Cardiac fibroblast (primary cell): ENCODE data around the gene FTHL17.

ENCODE experiments used
- DNase-seq, 2 donors: peaks; one replicate each; pipeline versions ENCODE4 v3.0.0 to v3.0.0-alpha.2; 2010; ENCODE audit warnings: low read depth in 2 of 2
- H3K4me3 ChIP-seq, 2 donors: replicated peaks in 1 of 2; 1 replicate in 1 of 2; 2 replicates in 1 of 2; pipeline ENCODE4 v1.5.1; 2011; ENCODE audit warnings: low read depth in 2 of 2, low read length in 2 of 2, mild to moderate bottlenecking in 2 of 2, moderate library complexity in 1 of 2
- TF ChIP-seq, protein P1 (sequence below): IDR thresholded peaks from one replicate; pipeline ENCODE4 v1.5.1; 2011; ENCODE audit warnings: low read depth, mild to moderate bottlenecking, low read length, inconsistent platforms

Gene FTHL17

DNA sequence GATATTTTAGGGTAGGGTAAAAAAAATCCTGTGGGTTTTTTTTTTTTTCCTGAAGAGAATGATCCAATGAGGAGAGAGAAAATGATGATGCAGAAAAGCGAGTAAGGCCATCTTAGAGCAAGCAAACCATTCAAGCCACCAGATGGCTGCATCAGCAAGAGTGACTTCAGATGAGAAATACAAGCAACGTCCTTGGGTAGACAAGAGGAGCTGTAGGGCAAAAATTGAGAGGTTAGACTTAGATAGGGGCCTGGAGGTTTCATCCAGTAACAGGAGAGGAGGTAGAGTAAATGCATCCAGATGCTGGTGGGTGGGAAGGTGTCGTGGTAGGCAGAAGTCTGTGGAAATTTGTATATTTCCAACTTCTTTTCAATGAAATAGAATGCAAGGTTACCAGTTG, 14.6 kb downstream of the FTHL17 start:
- TF ChIP-seq, protein P1, sequence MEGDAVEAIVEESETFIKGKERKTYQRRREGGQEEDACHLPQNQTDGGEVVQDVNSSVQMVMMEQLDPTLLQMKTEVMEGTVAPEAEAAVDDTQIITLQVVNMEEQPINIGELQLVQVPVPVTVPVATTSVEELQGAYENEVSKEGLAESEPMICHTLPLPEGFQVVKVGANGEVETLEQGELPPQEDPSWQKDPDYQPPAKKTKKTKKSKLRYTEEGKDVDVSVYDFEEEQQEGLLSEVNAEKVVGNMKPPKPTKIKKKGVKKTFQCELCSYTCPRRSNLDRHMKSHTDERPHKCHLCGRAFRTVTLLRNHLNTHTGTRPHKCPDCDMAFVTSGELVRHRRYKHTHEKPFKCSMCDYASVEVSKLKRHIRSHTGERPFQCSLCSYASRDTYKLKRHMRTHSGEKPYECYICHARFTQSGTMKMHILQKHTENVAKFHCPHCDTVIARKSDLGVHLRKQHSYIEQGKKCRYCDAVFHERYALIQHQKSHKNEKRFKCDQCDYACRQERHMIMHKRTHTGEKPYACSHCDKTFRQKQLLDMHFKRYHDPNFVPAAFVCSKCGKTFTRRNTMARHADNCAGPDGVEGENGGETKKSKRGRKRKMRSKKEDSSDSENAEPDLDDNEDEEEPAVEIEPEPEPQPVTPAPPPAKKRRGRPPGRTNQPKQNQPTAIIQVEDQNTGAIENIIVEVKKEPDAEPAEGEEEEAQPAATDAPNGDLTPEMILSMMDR: no peak
- no peak for DNase-seq
- H3K4me3 ChIP-seq: no peak overlapping the region

DNA sequence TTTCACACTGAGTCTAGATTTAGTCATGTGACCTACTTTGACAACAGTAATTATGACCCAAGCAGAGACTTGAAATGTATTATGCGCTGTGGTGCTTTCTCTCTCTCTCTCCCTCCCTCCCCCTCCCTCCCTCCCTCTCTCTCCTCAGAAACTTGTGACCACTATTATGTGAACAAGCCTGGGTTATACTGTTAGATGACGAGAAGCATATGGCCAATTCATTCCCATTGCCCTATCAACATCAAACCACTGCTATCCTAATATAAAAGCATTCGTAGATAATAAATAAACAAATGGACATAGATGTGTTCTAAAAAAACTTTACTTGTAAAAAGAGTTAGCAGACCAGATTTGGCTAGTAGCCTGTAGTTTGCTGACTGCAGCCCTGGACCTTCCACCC, 18.2 kb downstream of the FTHL17 start:
- TF ChIP-seq, protein P1: no peak
- no peak for DNase-seq
- no peak overlapping the region for H3K4me3 ChIP-seq

DNA sequence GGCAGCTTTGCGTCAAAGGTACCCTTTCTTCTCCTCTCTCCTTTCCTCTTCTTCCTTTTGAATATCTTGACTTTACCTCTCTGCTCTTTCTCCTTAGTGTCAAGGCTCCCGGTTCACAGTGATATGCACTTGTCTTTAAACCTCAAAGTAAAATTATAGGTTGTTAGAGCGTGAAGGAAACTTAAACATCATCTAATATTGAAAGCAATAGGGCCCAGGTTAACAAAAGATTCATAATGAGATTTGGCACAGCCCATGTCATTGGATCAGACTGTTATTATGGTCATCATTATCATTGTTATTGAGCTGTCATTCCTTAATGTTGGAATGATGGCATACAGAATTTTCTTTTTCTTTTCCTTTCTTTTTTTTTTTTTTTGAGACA, 32.5 kb downstream of the FTHL17 start:
- no peak for DNase-seq
- no peak overlapping the region for H3K4me3 ChIP-seq
- TF ChIP-seq, protein P1: no peak

DNA sequence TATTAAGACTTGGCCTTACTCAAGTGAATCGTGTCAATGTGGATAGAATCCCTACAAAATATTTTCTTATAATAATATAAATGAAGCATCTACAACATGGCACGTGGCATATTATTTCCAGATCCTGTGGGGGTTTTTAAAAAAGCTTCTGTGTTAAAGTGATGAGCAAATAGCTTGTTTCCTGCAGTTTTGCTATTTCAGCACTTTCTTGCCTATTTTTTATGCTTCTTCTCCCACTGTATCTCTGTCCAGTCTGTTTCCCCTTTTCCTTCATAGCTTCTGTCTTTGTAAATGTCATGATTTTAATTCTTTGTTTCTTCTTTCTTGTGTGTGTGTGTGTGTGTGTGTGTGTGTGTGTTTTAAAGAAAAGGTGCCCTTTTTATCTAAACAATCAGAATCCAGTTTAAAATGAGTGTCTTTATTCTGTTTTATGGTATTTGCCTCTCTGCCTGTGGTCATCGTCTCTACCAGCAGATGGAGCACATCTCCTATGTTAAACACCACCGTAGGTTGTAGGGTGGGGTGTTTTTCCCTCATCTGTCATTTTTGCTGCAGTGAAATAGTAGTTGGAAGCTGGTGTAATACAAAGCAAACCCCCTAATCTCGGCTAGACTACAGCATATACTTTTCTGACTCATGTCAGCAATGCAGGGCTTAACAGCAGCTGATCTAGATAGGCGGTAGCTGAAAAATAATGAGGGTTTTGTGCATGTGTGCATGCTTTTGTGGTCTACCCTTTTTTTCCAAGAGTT, 33.1 kb downstream of the FTHL17 start:
- TF ChIP-seq, protein P1: peak; percentile 52
- DNase-seq: peak; percentile 61 to 65

DNA sequence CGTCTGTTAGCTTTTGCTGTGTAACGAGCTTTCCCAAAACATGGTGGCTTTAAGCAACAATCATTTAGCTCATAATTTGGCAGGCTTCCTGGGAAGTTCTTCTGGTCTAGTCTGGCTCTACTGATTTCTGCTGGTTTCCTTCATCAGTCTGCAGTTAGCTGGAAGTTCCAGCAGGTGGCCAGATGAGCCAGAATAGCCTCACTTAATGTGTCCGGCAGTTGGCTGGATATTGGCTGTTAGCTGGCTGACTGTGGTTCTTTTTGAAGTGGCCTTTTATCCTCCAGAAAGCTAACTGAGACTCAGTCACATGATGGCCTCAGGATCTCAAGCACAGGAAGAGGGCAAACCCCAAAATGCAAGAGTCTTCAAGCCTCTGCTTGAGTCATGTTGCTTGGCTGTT, 34.9 kb downstream of the FTHL17 start:
- TF ChIP-seq, protein P1: peak; percentile 74

More for the DNA sequence above, 33.1 kb downstream of the FTHL17 start:
- H3K4me3 ChIP-seq: no peak overlapping the region

DNA sequence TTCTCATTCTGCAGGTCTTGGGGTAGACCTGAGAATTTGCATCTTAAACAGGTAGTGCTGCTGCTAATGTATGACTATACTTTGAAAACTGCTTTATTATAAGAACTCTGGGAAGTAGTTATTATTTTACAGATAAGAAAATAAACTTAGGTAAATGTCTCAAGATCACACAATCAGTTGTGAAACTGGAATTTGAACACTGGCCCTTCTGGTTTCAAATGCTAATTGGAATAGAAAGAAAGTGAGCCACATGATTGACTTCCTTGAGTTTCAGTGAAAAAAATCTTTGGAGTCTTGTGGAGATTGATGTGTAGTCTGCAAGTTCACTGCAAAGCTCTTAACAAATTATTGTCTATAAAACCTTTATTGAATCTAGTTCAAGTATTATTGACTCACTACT, 44.5 kb downstream of the FTHL17 start:
- H3K4me3 ChIP-seq: no peak overlapping the region
- TF ChIP-seq, protein P1: no peak
- DNase-seq: no peak

More for the DNA sequence above, 34.9 kb downstream of the FTHL17 start:
- peak; percentile 58 to 66 for DNase-seq
- no peak overlapping the region for H3K4me3 ChIP-seq

DNA sequence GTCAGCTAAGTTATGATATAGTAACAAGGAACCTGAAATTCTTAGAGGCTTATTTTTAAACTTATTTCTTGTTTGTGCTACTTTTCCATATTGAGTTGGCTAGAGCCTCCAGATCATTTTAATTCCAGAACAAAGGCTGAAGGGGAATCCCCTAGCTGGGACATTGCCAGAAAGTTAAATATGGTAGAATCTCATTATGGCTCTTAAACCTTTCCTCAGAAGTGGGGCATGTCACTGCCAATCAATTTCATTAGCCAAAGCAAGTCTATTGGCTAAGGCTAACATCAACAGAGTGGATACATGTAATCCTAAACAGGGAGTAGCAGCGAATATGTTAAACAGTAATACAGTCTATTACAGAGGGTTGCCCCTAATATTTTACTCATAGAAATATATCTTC, 47.0 kb downstream of the FTHL17 start:
- DNase-seq: no peak
- H3K4me3 ChIP-seq: no peak overlapping the region
- TF ChIP-seq, protein P1: no peak
